K562 (cell line): Measurements from ENCODE around the gene ARG1. TPM values are rescaled to one million over a fixed set of nuclear protein-coding genes. Genes with fewer than 3 reads are reported as not detected.

ENCODE experiments used
- C11orf30 ChIP-seq: fragments of 450-650 bp; IDR thresholded peaks from 2 replicates; pipeline ENCODE4 v1.6.1; 2016; ENCODE audit warnings: low read depth, mild to moderate bottlenecking
- CREB1 ChIP-seq, 2 experiments: sonication (generic) in 1 of 2; formaldehyde crosslinking in 1 of 2; IDR thresholded peaks; 2 replicates each; pipeline versions ENCODE4 v1.6.1 to v1.8.0; 2012 to 2022; ENCODE audit warnings: inconsistent platforms in 1 of 2, mild to moderate bottlenecking in 1 of 2, missing genetic modification reagents in 1 of 2, moderate library complexity in 1 of 2
- FOS ChIP-seq: IDR thresholded peaks from 3 replicates; pipeline ENCODE4 v1.6.1; 2011; ENCODE audit not compliant: insufficient read length; ENCODE audit errors: extremely low read depth
- FUS ChIP-seq: fragments of 200-400 bp; formaldehyde crosslinking; optimal IDR thresholded peaks from 2 replicates; pipeline ENCODE3; 2017; ENCODE audit warnings: low read depth, low read length
- IFI16 ChIP-seq: fragments of 250-450 bp; sonication (Bioruptor Pico); IDR thresholded peaks from 2 replicates; pipeline ENCODE4 v2.1.2; 2022; ENCODE audit warnings: mild to moderate bottlenecking, inconsistent platforms
- KAT2B ChIP-seq: IDR thresholded peaks from one replicate; pipeline ENCODE4 v1.6.1; 2012; ENCODE audit warnings: low read depth, mild to moderate bottlenecking, control low read depth, inconsistent platforms, low read length, moderate library complexity
- KHSRP ChIP-seq: fragments of 450-650 bp; IDR thresholded peaks from 2 replicates; pipeline ENCODE4 v1.6.1; 2017
- MAFK ChIP-seq: IDR thresholded peaks from 2 replicates; pipeline ENCODE4 v1.6.1; 2011; ENCODE audit warnings: low read length, improper control_type of control experiment
- PCBP1 ChIP-seq: fragments of 200-400 bp; formaldehyde crosslinking; IDR thresholded peaks from 2 replicates; pipeline ENCODE4 v1.6.1; 2018; ENCODE audit warnings: mild to moderate bottlenecking, low read depth, low read length; ENCODE audit not compliant: poor library complexity, severe bottlenecking
- PHTF2 ChIP-seq: fragments of 250-450 bp; sonication (Bioruptor Pico); IDR thresholded peaks from 2 replicates; pipeline ENCODE4 v1.5.0; 2021; ENCODE audit warnings: mild to moderate bottlenecking
- PTBP1 ChIP-seq: fragments of 200-400 bp; formaldehyde crosslinking; IDR thresholded peaks from 2 replicates; pipeline ENCODE4 v1.6.1; 2017; ENCODE audit warnings: low read depth, low read length
- SREBF2 ChIP-seq: sonication (generic); formaldehyde crosslinking; IDR thresholded peaks from 2 replicates; pipeline ENCODE4 v1.4.0; 2020; ENCODE audit warnings: mild to moderate bottlenecking, missing genetic modification reagents
- SRSF9 ChIP-seq: fragments of 200-400 bp; formaldehyde crosslinking; IDR thresholded peaks from 2 replicates; pipeline ENCODE4 v1.6.1; 2017; ENCODE audit warnings: low read depth, low read length, borderline replicate concordance
- SUPT5H ChIP-seq: fragments of 450-650 bp; IDR thresholded peaks from 2 replicates; pipeline ENCODE4 v1.6.1; 2016
- TFAM ChIP-seq: fragments of 250-450 bp; sonication (Bioruptor Pico); conservative IDR thresholded peaks from 2 replicates; pipeline ENCODE4 v1.5.0; 2021; ENCODE audit warnings: mild to moderate bottlenecking, moderate library complexity
- ZNF41 ChIP-seq: fragments of 250-450 bp; sonication (Bioruptor Pico); conservative IDR thresholded peaks from 2 replicates; pipeline ENCODE4 v1.4.0; 2020; ENCODE audit warnings: mild to moderate bottlenecking
- ZNF830 ChIP-seq: fragments of 250-450 bp; sonication (Bioruptor Pico); IDR thresholded peaks from 2 replicates; pipeline ENCODE4 v1.5.0; 2021; ENCODE audit warnings: mild to moderate bottlenecking
- polyA plus RNA-seq, 8 experiments: library from polyadenylated mRNA; depleted of rRNA in 4 of 8; stranded (reverse) in 5 of 8; unstranded in 3 of 8; fragments of >200 nt; fragmentation: Nextera tagmentation in 2 of 8; fragmentation: Illumina TruSeq in 1 of 8; extraction: Ambion mirVana in 2 of 8; extraction: Trizol in 1 of 8; gene quantifications; 2 replicates each; pipeline versions ENCODE4 v1.2.1 to v1.2.3, GENCODE V29; 2011 to 2014; ENCODE audit warnings: inconsistent platforms in 1 of 8, missing spikeins in 1 of 8
- total RNA-seq, 7 experiments: library from RNA; depleted of rRNA in 6 of 7; stranded (reverse); fragments of >200 nt in 6 of 7; fragmentation: Illumina TruSeq in 2 of 7; extraction: Trizol in 2 of 7; gene quantifications; 2 replicates each; pipeline versions ENCODE4 v1.2.1 to v1.2.3, GENCODE V29; 2011 to 2021; ENCODE audit warnings: low replicate concordance in 1 of 7
- TF ChIP-seq, protein P1 (sequence below): fragments of 450-650 bp; IDR thresholded peaks from 2 replicates; pipeline ENCODE4 v1.6.1; 2017; ENCODE audit warnings: mild to moderate bottlenecking, moderate library complexity
- TF ChIP-seq, protein P2 (sequence below): fragments of 450-650 bp; IDR thresholded peaks from 2 replicates; pipeline ENCODE4 v1.6.1; 2016; ENCODE audit warnings: borderline replicate concordance
- TF ChIP-seq, protein P3 (sequence below): fragments of 250-450 bp; sonication (Bioruptor Pico); IDR thresholded peaks from 2 replicates; pipeline ENCODE4 v1.8.0; 2022; ENCODE audit warnings: inconsistent platforms
- TF ChIP-seq, protein P4 (sequence below): fragments of 200-400 bp; formaldehyde crosslinking; IDR thresholded peaks from 2 replicates; pipeline ENCODE4 v1.6.1; 2017; ENCODE audit warnings: mild to moderate bottlenecking, low read depth, low read length, moderate library complexity

The ARG1 gene
- total and polyA plus RNA-seq, 9 of the 15 experiments (the other 6 are each of a cell fraction or from before 2014, with no cell fraction given): 0.03 to 0.20 (median 0.08) TPM; not detected in 3

GRCh38 chr6:131627724-131628682 lies 55.0 kb downstream of the ARG1 start, which contains the start of gene MED23 (continued):
- TF ChIP-seq, protein P1, sequence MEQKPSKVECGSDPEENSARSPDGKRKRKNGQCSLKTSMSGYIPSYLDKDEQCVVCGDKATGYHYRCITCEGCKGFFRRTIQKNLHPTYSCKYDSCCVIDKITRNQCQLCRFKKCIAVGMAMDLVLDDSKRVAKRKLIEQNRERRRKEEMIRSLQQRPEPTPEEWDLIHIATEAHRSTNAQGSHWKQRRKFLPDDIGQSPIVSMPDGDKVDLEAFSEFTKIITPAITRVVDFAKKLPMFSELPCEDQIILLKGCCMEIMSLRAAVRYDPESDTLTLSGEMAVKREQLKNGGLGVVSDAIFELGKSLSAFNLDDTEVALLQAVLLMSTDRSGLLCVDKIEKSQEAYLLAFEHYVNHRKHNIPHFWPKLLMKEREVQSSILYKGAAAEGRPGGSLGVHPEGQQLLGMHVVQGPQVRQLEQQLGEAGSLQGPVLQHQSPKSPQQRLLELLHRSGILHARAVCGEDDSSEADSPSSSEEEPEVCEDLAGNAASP: no peak
- no peak for TF ChIP-seq ZNF830 (CRISPR knock-in tag)
- TF ChIP-seq SRSF9: no peak
- peak; percentile 57; the same call in 1 of the 2 replicates for TF ChIP-seq ZNF41 (CRISPR knock-in tag)
- TF ChIP-seq, protein P2, sequence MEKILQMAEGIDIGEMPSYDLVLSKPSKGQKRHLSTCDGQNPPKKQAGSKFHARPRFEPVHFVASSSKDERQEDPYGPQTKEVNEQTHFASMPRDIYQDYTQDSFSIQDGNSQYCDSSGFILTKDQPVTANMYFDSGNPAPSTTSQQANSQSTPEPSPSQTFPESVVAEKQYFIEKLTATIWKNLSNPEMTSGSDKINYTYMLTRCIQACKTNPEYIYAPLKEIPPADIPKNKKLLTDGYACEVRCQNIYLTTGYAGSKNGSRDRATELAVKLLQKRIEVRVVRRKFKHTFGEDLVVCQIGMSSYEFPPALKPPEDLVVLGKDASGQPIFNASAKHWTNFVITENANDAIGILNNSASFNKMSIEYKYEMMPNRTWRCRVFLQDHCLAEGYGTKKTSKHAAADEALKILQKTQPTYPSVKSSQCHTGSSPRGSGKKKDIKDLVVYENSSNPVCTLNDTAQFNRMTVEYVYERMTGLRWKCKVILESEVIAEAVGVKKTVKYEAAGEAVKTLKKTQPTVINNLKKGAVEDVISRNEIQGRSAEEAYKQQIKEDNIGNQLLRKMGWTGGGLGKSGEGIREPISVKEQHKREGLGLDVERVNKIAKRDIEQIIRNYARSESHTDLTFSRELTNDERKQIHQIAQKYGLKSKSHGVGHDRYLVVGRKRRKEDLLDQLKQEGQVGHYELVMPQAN: peak; percentile 72; the same call in 1 of the 2 replicates
- peak; percentile 21; the same call in 1 of the 2 replicates for TF ChIP-seq MAFK
- TF ChIP-seq PTBP1: 0 out of 2 replicates have a peak, but pooled peaks have one; percentile 35
- TF ChIP-seq PCBP1: peak; percentile 60
- peak; percentile 97; the same call in 1 of the 2 replicates for TF ChIP-seq SREBF2 (CRISPR knock-in tag)
- no peak for TF ChIP-seq FUS
- TF ChIP-seq SUPT5H: peak; percentile 89
- TF ChIP-seq KAT2B: peak; percentile 60
- TF ChIP-seq C11orf30: peak; percentile 99
- TF ChIP-seq KHSRP: no peak
- TF ChIP-seq TFAM (CRISPR knock-in tag): no peak
- no peak for TF ChIP-seq PHTF2
- TF ChIP-seq IFI16: no peak
- TF ChIP-seq, protein P3, sequence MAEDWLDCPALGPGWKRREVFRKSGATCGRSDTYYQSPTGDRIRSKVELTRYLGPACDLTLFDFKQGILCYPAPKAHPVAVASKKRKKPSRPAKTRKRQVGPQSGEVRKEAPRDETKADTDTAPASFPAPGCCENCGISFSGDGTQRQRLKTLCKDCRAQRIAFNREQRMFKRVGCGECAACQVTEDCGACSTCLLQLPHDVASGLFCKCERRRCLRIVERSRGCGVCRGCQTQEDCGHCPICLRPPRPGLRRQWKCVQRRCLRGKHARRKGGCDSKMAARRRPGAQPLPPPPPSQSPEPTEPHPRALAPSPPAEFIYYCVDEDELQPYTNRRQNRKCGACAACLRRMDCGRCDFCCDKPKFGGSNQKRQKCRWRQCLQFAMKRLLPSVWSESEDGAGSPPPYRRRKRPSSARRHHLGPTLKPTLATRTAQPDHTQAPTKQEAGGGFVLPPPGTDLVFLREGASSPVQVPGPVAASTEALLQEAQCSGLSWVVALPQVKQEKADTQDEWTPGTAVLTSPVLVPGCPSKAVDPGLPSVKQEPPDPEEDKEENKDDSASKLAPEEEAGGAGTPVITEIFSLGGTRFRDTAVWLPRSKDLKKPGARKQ (CRISPR knock-in tag): no peak
- TF ChIP-seq, protein P4, sequence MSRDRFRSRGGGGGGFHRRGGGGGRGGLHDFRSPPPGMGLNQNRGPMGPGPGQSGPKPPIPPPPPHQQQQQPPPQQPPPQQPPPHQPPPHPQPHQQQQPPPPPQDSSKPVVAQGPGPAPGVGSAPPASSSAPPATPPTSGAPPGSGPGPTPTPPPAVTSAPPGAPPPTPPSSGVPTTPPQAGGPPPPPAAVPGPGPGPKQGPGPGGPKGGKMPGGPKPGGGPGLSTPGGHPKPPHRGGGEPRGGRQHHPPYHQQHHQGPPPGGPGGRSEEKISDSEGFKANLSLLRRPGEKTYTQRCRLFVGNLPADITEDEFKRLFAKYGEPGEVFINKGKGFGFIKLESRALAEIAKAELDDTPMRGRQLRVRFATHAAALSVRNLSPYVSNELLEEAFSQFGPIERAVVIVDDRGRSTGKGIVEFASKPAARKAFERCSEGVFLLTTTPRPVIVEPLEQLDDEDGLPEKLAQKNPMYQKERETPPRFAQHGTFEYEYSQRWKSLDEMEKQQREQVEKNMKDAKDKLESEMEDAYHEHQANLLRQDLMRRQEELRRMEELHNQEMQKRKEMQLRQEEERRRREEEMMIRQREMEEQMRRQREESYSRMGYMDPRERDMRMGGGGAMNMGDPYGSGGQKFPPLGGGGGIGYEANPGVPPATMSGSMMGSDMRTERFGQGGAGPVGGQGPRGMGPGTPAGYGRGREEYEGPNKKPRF: no peak
- TF ChIP-seq CREB1 (IDR thresholded peaks at IDR 0.05): peak; percentile 58
- TF ChIP-seq CREB1 (CRISPR knock-in tag; IDR thresholded peaks at IDR 0.05): peak; percentile 90
- no peak for TF ChIP-seq FOS
